Neural cell (in vitro differentiated cells): Measurements from ENCODE around the gene IQGAP1.

Source experiments
- EP300 ChIP-seq: fragments of 450-650 bp; conservative IDR thresholded peaks from 2 replicates; pipeline ENCODE4 v1.6.1; 2014; ENCODE audit warnings: antibody characterized with exemption, mild to moderate bottlenecking, moderate library complexity; ENCODE audit not compliant: poor library complexity, severe bottlenecking
- POLR2AphosphoS5 ChIP-seq: IDR thresholded peaks from 2 replicates; pipeline ENCODE4 v1.6.1; 2012
- TAF1 ChIP-seq: IDR thresholded peaks from 2 replicates; pipeline ENCODE4 v1.6.1; 2012; ENCODE audit warnings: low read depth
- TF ChIP-seq, protein P1 (sequence below): fragments of 450-650 bp; IDR thresholded peaks from 2 replicates; pipeline ENCODE4 v1.5.1; 2014; ENCODE audit warnings: antibody characterized with exemption, mild to moderate bottlenecking, moderate library complexity; ENCODE audit not compliant: poor library complexity, severe bottlenecking

DNA sequence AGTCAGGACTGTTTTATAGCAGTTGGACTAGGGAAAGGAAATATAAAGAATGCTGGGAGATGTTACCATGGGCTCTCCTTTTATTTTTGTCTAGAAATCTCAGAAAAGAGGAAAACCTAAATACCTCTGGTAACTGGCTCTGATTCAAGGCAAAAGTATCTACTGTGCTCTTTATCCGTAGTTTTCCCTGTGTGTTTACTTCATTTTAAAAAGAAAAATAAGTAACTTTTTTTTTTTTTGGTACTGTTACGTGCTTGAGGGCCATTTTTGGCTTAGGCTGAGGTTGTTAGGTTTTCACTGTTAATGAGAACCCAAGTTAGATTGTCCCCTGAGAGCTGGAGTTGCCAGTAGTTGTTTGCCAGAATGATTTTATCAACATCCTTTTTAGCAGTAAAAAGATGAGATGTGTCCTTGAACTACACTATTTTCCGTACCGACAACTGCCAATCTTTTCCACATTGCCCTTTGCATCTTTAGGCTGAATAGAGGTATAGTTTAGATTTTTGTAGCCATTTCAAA is 35.8 kb downstream of the IQGAP1 start:
- TF ChIP-seq, protein P1, sequence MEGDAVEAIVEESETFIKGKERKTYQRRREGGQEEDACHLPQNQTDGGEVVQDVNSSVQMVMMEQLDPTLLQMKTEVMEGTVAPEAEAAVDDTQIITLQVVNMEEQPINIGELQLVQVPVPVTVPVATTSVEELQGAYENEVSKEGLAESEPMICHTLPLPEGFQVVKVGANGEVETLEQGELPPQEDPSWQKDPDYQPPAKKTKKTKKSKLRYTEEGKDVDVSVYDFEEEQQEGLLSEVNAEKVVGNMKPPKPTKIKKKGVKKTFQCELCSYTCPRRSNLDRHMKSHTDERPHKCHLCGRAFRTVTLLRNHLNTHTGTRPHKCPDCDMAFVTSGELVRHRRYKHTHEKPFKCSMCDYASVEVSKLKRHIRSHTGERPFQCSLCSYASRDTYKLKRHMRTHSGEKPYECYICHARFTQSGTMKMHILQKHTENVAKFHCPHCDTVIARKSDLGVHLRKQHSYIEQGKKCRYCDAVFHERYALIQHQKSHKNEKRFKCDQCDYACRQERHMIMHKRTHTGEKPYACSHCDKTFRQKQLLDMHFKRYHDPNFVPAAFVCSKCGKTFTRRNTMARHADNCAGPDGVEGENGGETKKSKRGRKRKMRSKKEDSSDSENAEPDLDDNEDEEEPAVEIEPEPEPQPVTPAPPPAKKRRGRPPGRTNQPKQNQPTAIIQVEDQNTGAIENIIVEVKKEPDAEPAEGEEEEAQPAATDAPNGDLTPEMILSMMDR = no peak
- TF ChIP-seq POLR2AphosphoS5 = no peak
- TF ChIP-seq TAF1 = no peak
- no peak for TF ChIP-seq EP300
